GM23338 (cell line): Measurements from ENCODE around the gene PPP1R36. TPM values are rescaled to one million over a fixed set of nuclear protein-coding genes. Genes with fewer than 3 reads are reported as not detected.
"Not testable (repeated sequence)": the region's sequence is repeated elsewhere in the genome, so short reads cannot be mapped to it uniquely, and the experiment has no call there.

Experiments used
- ATAC-seq: fragments of 200-7000 bp; cut with Tn5 transposase; 3 replicates; pipeline ENCODE4 v1.9.1; 2020
- DNase-seq: peaks from one replicate; pipeline ENCODE4 v3.0.0-alpha.2; 2015; ENCODE audit warnings: low spot score
- H2AFZ ChIP-seq: fragments of 200-600 bp; sonication (generic); 2 replicates; pipeline ENCODE4 v1.8.0; 2016; ENCODE audit warnings: antibody characterized with exemption, mild to moderate bottlenecking, moderate library complexity
- H3F3A ChIP-seq: fragments of 200-600 bp; sonication (generic); replicated peaks from 2 replicates; pipeline ENCODE4 v1.8.0; 2017; ENCODE audit warnings: antibody characterized with exemption, mixed run types, low read depth
- H3K27ac ChIP-seq: fragments of 200-600 bp; sonication (generic); 2 replicates; pipeline ENCODE4 v1.6.1; 2016; ENCODE audit warnings: low read depth
- H3K27me3 ChIP-seq: fragments of 200-600 bp; sonication (generic); 2 replicates; pipeline ENCODE4 v1.8.0; 2016; ENCODE audit warnings: mild to moderate bottlenecking, mixed run types, moderate library complexity; ENCODE audit not compliant: insufficient read depth
- H3K36me3 ChIP-seq: fragments of 200-600 bp; sonication (generic); 2 replicates; pipeline ENCODE4 v1.8.0; 2016; ENCODE audit warnings: mild to moderate bottlenecking; ENCODE audit not compliant: insufficient read depth
- H3K4me1 ChIP-seq: fragments of 200-600 bp; sonication (generic); 2 replicates; pipeline ENCODE4 v1.8.0; 2016; ENCODE audit warnings: mild to moderate bottlenecking, moderate library complexity; ENCODE audit not compliant: insufficient read depth
- H3K4me2 ChIP-seq: fragments of 200-600 bp; sonication (generic); 2 replicates; pipeline ENCODE4 v1.7.1; 2017; ENCODE audit warnings: mixed run types
- H3K4me3 ChIP-seq: fragments of 200-600 bp; sonication (generic); 2 replicates; pipeline ENCODE4 v1.6.1; 2016; ENCODE audit warnings: mixed run types
- H3K79me2 ChIP-seq: fragments of 200-600 bp; sonication (generic); replicated peaks from 2 replicates; pipeline ENCODE4 v1.8.0; 2017; ENCODE audit warnings: mild to moderate bottlenecking; ENCODE audit not compliant: insufficient read depth
- H3K9me2 ChIP-seq: fragments of 200-600 bp; sonication (generic); 2 replicates; pipeline ENCODE4 v1.8.0; 2017; ENCODE audit not compliant: insufficient read depth
- H4K20me1 ChIP-seq: fragments of 200-600 bp; sonication (generic); replicated peaks from 2 replicates; pipeline ENCODE4 v1.8.0; 2017; ENCODE audit warnings: mild to moderate bottlenecking; ENCODE audit not compliant: insufficient read depth
- H3K27ac Mint-ChIP-seq: 2 replicates; pipeline ENCODE4 v1.8.0; 2020; ENCODE audit warnings: inconsistent platforms, mild to moderate bottlenecking, moderate library complexity, mixed read lengths
- H3K27me3 Mint-ChIP-seq: 3 replicates; pipeline ENCODE4 v1.8.0; 2022; ENCODE audit warnings: low read depth, mild to moderate bottlenecking, moderate library complexity, mixed read lengths, inconsistent platforms; ENCODE audit not compliant: insufficient read depth, poor library complexity
- H3K36me3 Mint-ChIP-seq: 3 replicates; pipeline ENCODE4 v1.8.0; 2021; ENCODE audit warnings: low read depth, mild to moderate bottlenecking, inconsistent platforms, moderate library complexity, mixed read lengths
- H3K4me1 Mint-ChIP-seq: 3 replicates; pipeline ENCODE4 v1.8.0; 2020; ENCODE audit warnings: mild to moderate bottlenecking, inconsistent platforms, mixed read lengths
- H3K4me3 Mint-ChIP-seq: 3 replicates; pipeline ENCODE4 v1.8.0; 2021; ENCODE audit warnings: moderate library complexity, mild to moderate bottlenecking, inconsistent platforms, mixed read lengths
- H3K9me3 Mint-ChIP-seq: 3 replicates; pipeline ENCODE4 v1.8.0; 2020; ENCODE audit warnings: moderate library complexity, mild to moderate bottlenecking, inconsistent platforms, mixed read lengths
- EZH2 ChIP-seq: fragments of 200-600 bp; sonication (generic); IDR thresholded peaks from one replicate; pipeline ENCODE4 v1.8.0; 2017; ENCODE audit warnings: antibody characterized with exemption, mild to moderate bottlenecking, low read depth; ENCODE audit not compliant: unreplicated experiment
- POLR2AphosphoS5 ChIP-seq: IDR thresholded peaks from 2 replicates; pipeline ENCODE4 v1.6.1; 2016; ENCODE audit warnings: antibody characterized with exemption, low read depth
- REST ChIP-seq: IDR thresholded peaks from one replicate; pipeline ENCODE4 v1.6.1; 2018; ENCODE audit warnings: antibody characterized with exemption; ENCODE audit not compliant: unreplicated experiment
- STAT1 ChIP-seq: IDR thresholded peaks from one replicate; pipeline ENCODE4 v1.6.1; 2016; ENCODE audit warnings: antibody characterized with exemption; ENCODE audit not compliant: unreplicated experiment
- polyA plus RNA-seq: library from polyadenylated mRNA; unstranded; fragments of >200 nt; fragmentation: Nextera tagmentation; extraction: Ambion mirVana; gene quantifications from 2 replicates; pipeline ENCODE4 v1.2.1, GENCODE V29; 2016
- total RNA-seq: library from RNA; depleted of rRNA; stranded (reverse); fragments of >200 nt; shearing (Covaris generic); gene quantifications from 2 replicates; pipeline ENCODE4 v1.2.3, GENCODE V29; 2014

The PPP1R36 gene
- total and polyA plus RNA-seq, 2 experiments from 2014 or later: 0.42 to 1.4 TPM

GRCh38 chr14:64614166-64614565 lies 64.4 kb downstream of the PPP1R36 start:
- H3K9me2 ChIP-seq: no peaks in the 10 kb centered on the region
- H3K27ac ChIP-seq: no peak overlapping the region
- no peak overlapping the region for H3K4me3 ChIP-seq
- H4K20me1 ChIP-seq: no peaks in the 10 kb centered on the region
- no peaks in the 10 kb centered on the region for H3K4me1 ChIP-seq
- TF ChIP-seq POLR2AphosphoS5 (no peak), REST (no peak), EZH2 (no peak)
- no peaks in the 10 kb centered on the region for H3K36me3 ChIP-seq
- H3K79me2 ChIP-seq: no peaks in the 10 kb centered on the region
- Mint-ChIP-seq H3K36me3 (no peaks in the 10 kb centered on the region), H3K4me3 (no peak overlapping the region), H3K27me3 (peaks cover 2% of the 10 kb centered on the region), H3K27ac (no peak overlapping the region), H3K9me3 (no peaks in the 10 kb centered on the region), H3K4me1 (peaks cover 15% of the 10 kb centered on the region; the same call in 2 of the 3 replicates)
- ATAC-seq (no peak), DNase-seq (no peak)
- peak overlapping the region; percentile 78; the same call in 1 of the 2 replicates for H2AFZ ChIP-seq
- no peaks in the 10 kb centered on the region for H3F3A ChIP-seq
- no peaks in the 10 kb centered on the region for H3K27me3 ChIP-seq
- H3K4me2 ChIP-seq: no peak overlapping the region

- ATAC-seq: peak; percentile 32; the same call in 1 of the 3 replicates
- H3K27me3 ChIP-seq: no peaks in the 10 kb centered on the region
- no peak overlapping the region for H3K27ac ChIP-seq
- no peaks in the 10 kb centered on the region for H3K79me2 ChIP-seq
- TF ChIP-seq STAT1: no peak
- H4K20me1 ChIP-seq: no peaks in the 10 kb centered on the region
- peaks cover 2% of the 10 kb centered on the region for H3K27me3 Mint-ChIP-seq
- no peaks in the 10 kb centered on the region for H3K36me3 ChIP-seq
- H3K9me2 ChIP-seq: no peaks in the 10 kb centered on the region
- no peaks in the 10 kb centered on the region for H3K9me3 Mint-ChIP-seq
- no peak overlapping the region for H3K4me3 ChIP-seq
- H3K4me1 ChIP-seq: no peaks in the 10 kb centered on the region
- no peaks in the 10 kb centered on the region for H3K36me3 Mint-ChIP-seq
- H3K4me1 Mint-ChIP-seq: peaks cover 15% of the 10 kb centered on the region; the same call in 2 of the 3 replicates
- no peak overlapping the region for H3K4me3 Mint-ChIP-seq
- peak overlapping the region; percentile 56; the same call in 1 of the 2 replicates for H3K27ac Mint-ChIP-seq
- H3K4me2 ChIP-seq: no peak overlapping the region
- H3F3A ChIP-seq: no peaks in the 10 kb centered on the region
- no peak for DNase-seq
- H2AFZ ChIP-seq: peak overlapping the region; percentile 78; the same call in 1 of the 2 replicates
Observed at GRCh38 chr14:64614805-64615391, 65.1 kb downstream of the PPP1R36 start.

GRCh38 chr14:64617872-64618408 lies 68.2 kb downstream of the PPP1R36 start:
- H3K9me2 ChIP-seq, DNase-seq, H3K36me3 ChIP-seq, H3K27ac Mint-ChIP-seq, H3K27me3 Mint-ChIP-seq, H3K36me3 Mint-ChIP-seq, H3K4me1 ChIP-seq, ATAC-seq, H3K4me3 Mint-ChIP-seq, H4K20me1 ChIP-seq, H3K27me3 ChIP-seq, H3K27ac ChIP-seq, H3K4me1 Mint-ChIP-seq, H3K4me2 ChIP-seq, H2AFZ ChIP-seq, H3K9me3 Mint-ChIP-seq, H3K4me3 ChIP-seq, H3F3A ChIP-seq, H3K79me2 ChIP-seq: not testable (repeated sequence)
